KOPT-K1 (cell line): Measurements from ENCODE around the gene TMEM256.

Experiments
- H3K27ac ChIP-seq: fragments of 200-600 bp; sonication (generic); 2 replicates; pipeline ENCODE4 v1.5.1; 2016; ENCODE audit warnings: antibody characterized with exemption, mild to moderate bottlenecking, low read depth, low read length; ENCODE audit not compliant: poor library complexity, severe bottlenecking
- H3K36me3 ChIP-seq: fragments of 200-600 bp; sonication (generic); 2 replicates; pipeline ENCODE4 v1.5.1; 2017; ENCODE audit warnings: antibody characterized with exemption, mild to moderate bottlenecking, low read length, moderate library complexity; ENCODE audit not compliant: insufficient read depth
- H3K9me3 ChIP-seq: fragments of 200-600 bp; sonication (generic); 2 replicates; pipeline ENCODE4 v1.5.1; 2017; ENCODE audit warnings: antibody characterized with exemption, low read length, mild to moderate bottlenecking; ENCODE audit not compliant: insufficient read depth, poor library complexity, severe bottlenecking

TMEM256 gene

GRCh38 chr17:7419819-7420610, 16.1 kb upstream of the TMEM256 start, which contains the start of gene SPEM1:
Gene SPEM1 (plus strand): TSS chr17:7420324. CDS start chr17:7420385, 61 bp downstream.
- H3K36me3 ChIP-seq, result no peaks in the 10 kb centered on the region
- no peak within 1 kb of the TSS for H3K27ac ChIP-seq
- no peaks in the 10 kb centered on the region for H3K9me3 ChIP-seq

- no peak overlapping the region for H3K27ac ChIP-seq
- H3K9me3 ChIP-seq, result no peaks in the 10 kb centered on the region
- H3K36me3 ChIP-seq, result no peaks in the 10 kb centered on the region
Measured at GRCh38 chr17:7418472-7419152, 14.7 kb upstream of the TMEM256 start.

GRCh38 chr17:7417056-7417655, 13.3 kb upstream of the TMEM256 start:
- H3K36me3 ChIP-seq, result no peaks in the 10 kb centered on the region
- H3K27ac ChIP-seq, result no peak overlapping the region
- H3K9me3 ChIP-seq, result no peaks in the 10 kb centered on the region

GRCh38 chr17:7416323-7416722, 12.4 kb upstream of the TMEM256 start:
- Histone ChIP-seq H3K27ac (no peak overlapping the region), H3K36me3 (no peaks in the 10 kb centered on the region), H3K9me3 (no peaks in the 10 kb centered on the region)

GRCh38 chr17:7415784-7416183, 11.9 kb upstream of the TMEM256 start:
- no peak overlapping the region for H3K27ac ChIP-seq
- no peaks in the 10 kb centered on the region for H3K9me3 ChIP-seq
- H3K36me3 ChIP-seq, result no peaks in the 10 kb centered on the region

- Histone ChIP-seq H3K9me3 (no peaks in the 10 kb centered on the region), H3K36me3 (no peaks in the 10 kb centered on the region), H3K27ac (no peak overlapping the region)
Measured at GRCh38 chr17:7414837-7415236, 10.9 kb upstream of the TMEM256 start.

- H3K36me3 ChIP-seq, result no peaks in the 10 kb centered on the region
- H3K27ac ChIP-seq, result no peak overlapping the region
Measured at GRCh38 chr17:7413346-7413985, 9.6 kb upstream of the TMEM256 start.

GRCh38 chr17:7411427-7411750, 7.5 kb upstream of the TMEM256 start:
- Histone ChIP-seq H3K27ac (no peak overlapping the region), H3K36me3 (no peaks in the 10 kb centered on the region), H3K9me3 (no peaks in the 10 kb centered on the region)

More at GRCh38 chr17:7413346-7413985, 9.6 kb upstream of the TMEM256 start:
- H3K9me3 ChIP-seq, result no peaks in the 10 kb centered on the region

- H3K27ac ChIP-seq, result no peak overlapping the region
- H3K36me3 ChIP-seq, result no peaks in the 10 kb centered on the region
- no peaks in the 10 kb centered on the region for H3K9me3 ChIP-seq
Measured at GRCh38 chr17:7410634-7411426, 6.9 kb upstream of the TMEM256 start.

- Histone ChIP-seq H3K36me3 (no peaks in the 10 kb centered on the region), H3K27ac (no peak overlapping the region), H3K9me3 (no peaks in the 10 kb centered on the region)
Measured at GRCh38 chr17:7409716-7410115, 5.8 kb upstream of the TMEM256 start.

GRCh38 chr17:7408863-7409262, 5.0 kb upstream of the TMEM256 start:
- H3K27ac ChIP-seq, result no peak overlapping the region
- no peaks in the 10 kb centered on the region for H3K36me3 ChIP-seq
- no peaks in the 10 kb centered on the region for H3K9me3 ChIP-seq

- no peak overlapping the region for H3K27ac ChIP-seq
- no peaks in the 10 kb centered on the region for H3K36me3 ChIP-seq
- H3K9me3 ChIP-seq, result no peaks in the 10 kb centered on the region
Measured at GRCh38 chr17:7408252-7408727, 4.4 kb upstream of the TMEM256 start.

- Histone ChIP-seq H3K36me3 (no peaks in the 10 kb centered on the region), H3K27ac (no peak within 1 kb of the TSS), H3K9me3 (no peaks in the 10 kb centered on the region)
Measured at GRCh38 chr17:7407485-7408251, 3.8 kb upstream of the TMEM256 start, which contains the start of gene NLGN2. Gene NLGN2 (plus strand): TSS chr17:7407845. CDS start chr17:7408256, 411 bp downstream.

- Histone ChIP-seq H3K27ac (no peak overlapping the region), H3K36me3 (no peaks in the 10 kb centered on the region), H3K9me3 (no peaks in the 10 kb centered on the region)
Measured at GRCh38 chr17:7407082-7407481, 3.2 kb upstream of the TMEM256 start.
